ENCODE data around the gene TM6SF1. TPM values are rescaled to one million over a fixed set of nuclear protein-coding genes. Genes with fewer than 3 reads are reported as not detected.

Gene TM6SF1
- total and polyA plus RNA-seq, 9 donors, result 0.76 to 5.9 (median 2.9) TPM

GRCh38 chr15:83112233-83112955, 4.9 kb downstream of the TM6SF1 start:
- Histone ChIP-seq H3K36me3 (no peaks in the 10 kb centered on the region), H3K9me3 (no peaks in the 10 kb centered on the region), H3K27ac (no peak overlapping the region), H3K27me3 (no peaks in the 10 kb centered on the region), H3K4me1 (ENCODE audit: insufficient read depth) (peaks cover 4% of the 10 kb centered on the region), H3K4me3 (no peak overlapping the region)
- intact Hi-C loops (cut with DNase I), result no loop called here
- 56 to 63% (median 57%) methylated on average over 8 of the region's 8 CpGs for WGBS, 3 donors
- no peak for DNase-seq
- no peak for TF ChIP-seq POLR2A (IDR thresholded peaks at IDR 0.05)
- TF ChIP-seq CTCF (IDR thresholded peaks at IDR 0.05), result no peak
- TF ChIP-seq EP300 (IDR thresholded peaks at IDR 0.05), result no peak

- intact Hi-C loops (cut with DNase I), result no loop called here
- Histone ChIP-seq H3K27me3 (no peaks in the 10 kb centered on the region), H3K36me3 (no peaks in the 10 kb centered on the region), H3K4me1 (ENCODE audit: insufficient read depth) (peaks cover 1% of the 10 kb centered on the region), H3K4me3 (no peak overlapping the region), H3K9me3 (no peaks in the 10 kb centered on the region), H3K27ac (no peak overlapping the region)
- TF ChIP-seq CTCF (IDR thresholded peaks at IDR 0.05) (no peak), EP300 (IDR thresholded peaks at IDR 0.05) (no peak), POLR2A (IDR thresholded peaks at IDR 0.05) (no peak)
- DNase-seq, result no peak
- WGBS, 3 donors, result 31 to 57% (median 42%) methylated on average over 3 of the region's 3 CpGs
Measured at GRCh38 chr15:83112956-83113299, 5.5 kb downstream of the TM6SF1 start.

- DNase-seq, result no peak
- intact Hi-C loops (cut with DNase I), result no loop called here
- Histone ChIP-seq H3K36me3 (no peaks in the 10 kb centered on the region), H3K27me3 (no peaks in the 10 kb centered on the region), H3K4me1 (ENCODE audit: insufficient read depth) (no peaks in the 10 kb centered on the region), H3K9me3 (no peaks in the 10 kb centered on the region), H3K27ac (no peak overlapping the region), H3K4me3 (no peak overlapping the region)
- 83 to 92% (median 84%) methylated on average over 5 of the region's 5 CpGs for WGBS, 3 donors
- TF ChIP-seq CTCF (IDR thresholded peaks at IDR 0.05), result no peak
- TF ChIP-seq POLR2A (IDR thresholded peaks at IDR 0.05), result no peak
- no peak for TF ChIP-seq EP300 (IDR thresholded peaks at IDR 0.05)
Measured at GRCh38 chr15:83113881-83114674, 6.6 kb downstream of the TM6SF1 start.

- H3K4me1 ChIP-seq (ENCODE audit: insufficient read depth), result no peaks in the 10 kb centered on the region
- no peak overlapping the region for H3K4me3 ChIP-seq
- no peaks in the 10 kb centered on the region for H3K9me3 ChIP-seq
- no peaks in the 10 kb centered on the region for H3K36me3 ChIP-seq
- no peaks in the 10 kb centered on the region for H3K27me3 ChIP-seq
- WGBS, 3 donors, result 94 to 97% (median 94%) methylated on average over 6 of the region's 6 CpGs
- intact Hi-C loops (cut with DNase I), result no loop called here
- H3K27ac ChIP-seq, result no peak overlapping the region
- TF ChIP-seq CTCF (IDR thresholded peaks at IDR 0.05) (no peak), EP300 (IDR thresholded peaks at IDR 0.05) (no peak), POLR2A (IDR thresholded peaks at IDR 0.05) (no peak)
- DNase-seq, result no peak
Measured at GRCh38 chr15:83114856-83115255, 7.4 kb downstream of the TM6SF1 start.

Measured in ovary (tissue), 9 donors.